CD4-positive, alpha-beta T cell treated with Interleukin-21 for 1 hour (primary cell): ENCODE data around the gene ANXA6.

Source experiments
- DNase-seq: peaks from one replicate; pipeline ENCODE4 v3.0.0-alpha.2; 2020

ANXA6 gene

GRCh38 chr5:151126199-151126645, 31.4 kb downstream of the ANXA6 start:
- DNase-seq, result peak; percentile 70

GRCh38 chr5:151125421-151125820, 32.2 kb downstream of the ANXA6 start:
- DNase-seq, result peak; percentile 15

- no peak for DNase-seq
Measured at GRCh38 chr5:151123897-151124751, 33.5 kb downstream of the ANXA6 start.

GRCh38 chr5:151122828-151123227, 34.8 kb downstream of the ANXA6 start:
- no peak for DNase-seq

- DNase-seq, result no peak
Measured at GRCh38 chr5:151121665-151122064, 35.9 kb downstream of the ANXA6 start.

GRCh38 chr5:151121095-151121494, 36.5 kb downstream of the ANXA6 start:
- DNase-seq, result no peak

- no peak for DNase-seq
Measured at GRCh38 chr5:151118913-151119575, 38.5 kb downstream of the ANXA6 start.

GRCh38 chr5:151115272-151115905, 42.2 kb downstream of the ANXA6 start:
- DNase-seq, result peak; percentile 76

- no peak for DNase-seq
Measured at GRCh38 chr5:151113651-151114050, 43.9 kb downstream of the ANXA6 start.

GRCh38 chr5:151110992-151111391, 46.6 kb downstream of the ANXA6 start:
- DNase-seq, result no peak

- no peak for DNase-seq
Measured at GRCh38 chr5:151110122-151110681, 47.4 kb downstream of the ANXA6 start.

GRCh38 chr5:151108566-151108965, 49.0 kb downstream of the ANXA6 start:
- no peak for DNase-seq

- no peak for DNase-seq
Measured at GRCh38 chr5:151107738-151108520, 49.6 kb downstream of the ANXA6 start.

- no peak for DNase-seq
Measured at GRCh38 chr5:151107084-151107483, 50.5 kb downstream of the ANXA6 start.

- DNase-seq, result no peak
Measured at GRCh38 chr5:151106509-151106908, 51.1 kb downstream of the ANXA6 start.

GRCh38 chr5:151106043-151106442, 51.5 kb downstream of the ANXA6 start:
- no peak for DNase-seq

- no peak for DNase-seq
Measured at GRCh38 chr5:151105561-151105960, 52.0 kb downstream of the ANXA6 start.

GRCh38 chr5:151104795-151105194, 52.8 kb downstream of the ANXA6 start:
- no peak for DNase-seq

- no peak for DNase-seq
Measured at GRCh38 chr5:151101746-151102145, 55.8 kb downstream of the ANXA6 start.

GRCh38 chr5:151101151-151101550, 56.4 kb downstream of the ANXA6 start:
- no peak for DNase-seq

GRCh38 chr5:151100681-151101080, 56.9 kb downstream of the ANXA6 start:
- DNase-seq, result no peak

GRCh38 chr5:151098768-151099121, 58.8 kb downstream of the ANXA6 start:
- DNase-seq, result no peak
